Measurements from ENCODE around the gene PXDN. TPM values are rescaled to one million over a fixed set of nuclear protein-coding genes. Genes with fewer than 3 reads are reported as not detected.

The PXDN gene
- total RNA-seq, 1 donor from 2014 or later, result 36.3 TPM

- TF ChIP-seq CTCF (IDR thresholded peaks at IDR 0.05), result no peak
- Histone ChIP-seq H3K4me3 (no peak overlapping the region), H3K4me1 (peaks cover 3% of the 10 kb centered on the region), H3K27me3 (ENCODE audit: low read depth) (no peaks in the 10 kb centered on the region), H3K9me3 (no peaks in the 10 kb centered on the region), H3K36me3 (peaks cover 56% of the 10 kb centered on the region), H3K27ac (no peak overlapping the region)
- intact Hi-C loops (cut with DNase I), result no loop called here
- DNase-seq, result no peak
- ATAC-seq, result no peak
These were observed 110.3 kb downstream of the PXDN start for GRCh38 chr2:1633936-1634587.

GRCh38 chr2:1633092-1633671 lies 111.1 kb downstream of the PXDN start:
- intact Hi-C loops (cut with DNase I), result no loop called here
- no peak for ATAC-seq
- H3K27ac ChIP-seq, result no peak overlapping the region

GRCh38 chr2:1632510-1632909 lies 111.8 kb downstream of the PXDN start:
- no peak for TF ChIP-seq CTCF (IDR thresholded peaks at IDR 0.05)
- Histone ChIP-seq H3K27ac (no peak overlapping the region), H3K36me3 (peaks cover 44% of the 10 kb centered on the region), H3K9me3 (no peaks in the 10 kb centered on the region), H3K4me1 (peaks cover 12% of the 10 kb centered on the region), H3K27me3 (ENCODE audit: low read depth) (no peaks in the 10 kb centered on the region), H3K4me3 (no peak overlapping the region)
- no peak for DNase-seq
- no peak for ATAC-seq
- intact Hi-C loops (cut with DNase I), result no loop called here

More at GRCh38 chr2:1633092-1633671, 111.1 kb downstream of the PXDN start:
- H3K4me3 ChIP-seq, result no peak overlapping the region
- peaks cover 47% of the 10 kb centered on the region for H3K36me3 ChIP-seq
- TF ChIP-seq CTCF (IDR thresholded peaks at IDR 0.05), result no peak
- no peaks in the 10 kb centered on the region for H3K9me3 ChIP-seq
- no peaks in the 10 kb centered on the region for H3K27me3 ChIP-seq (ENCODE audit: low read depth)
- no peak for DNase-seq
- H3K4me1 ChIP-seq, result peaks cover 12% of the 10 kb centered on the region

GRCh38 chr2:1632002-1632348 lies 112.3 kb downstream of the PXDN start:
- DNase-seq (no peak), ATAC-seq (peak; percentile 51 to 66)
- no peak overlapping the region for H3K27ac ChIP-seq

GRCh38 chr2:1631292-1632001 lies 112.9 kb downstream of the PXDN start:
- Histone ChIP-seq H3K9me3 (no peaks in the 10 kb centered on the region), H3K27ac (no peak overlapping the region), H3K4me3 (no peak overlapping the region), H3K36me3 (peaks cover 39% of the 10 kb centered on the region), H3K27me3 (ENCODE audit: low read depth) (no peaks in the 10 kb centered on the region), H3K4me1 (peaks cover 12% of the 10 kb centered on the region)
- no peak for ATAC-seq
- no peak for DNase-seq
- no peak for TF ChIP-seq CTCF (IDR thresholded peaks at IDR 0.05)
- intact Hi-C loops (cut with DNase I), result no loop called here

More at GRCh38 chr2:1632002-1632348, 112.3 kb downstream of the PXDN start:
- Histone ChIP-seq H3K27me3 (ENCODE audit: low read depth) (no peaks in the 10 kb centered on the region), H3K4me3 (no peak overlapping the region), H3K4me1 (peaks cover 12% of the 10 kb centered on the region), H3K9me3 (no peaks in the 10 kb centered on the region), H3K36me3 (peaks cover 43% of the 10 kb centered on the region)
- intact Hi-C loops (cut with DNase I), result no loop called here
- TF ChIP-seq CTCF (IDR thresholded peaks at IDR 0.05), result no peak

Data from lower lobe of right lung (tissue), 2 donors.